IPS DF 6.9 (cell line): Measurements from ENCODE around the gene EID1.

ENCODE experiments used
- DNase-seq: peaks from one replicate; pipeline ENCODE4 v3.0.0-alpha.2; 2013; ENCODE audit warnings: low read depth, low spot score
- H3K27ac ChIP-seq: one replicate; pipeline ENCODE4 v1.5.1; 2013; ENCODE audit warnings: low read length, control low read depth
- H3K27me3 ChIP-seq: 2 replicates; pipeline ENCODE4 v1.6.1; 2013; ENCODE audit warnings: mild to moderate bottlenecking, low read length; ENCODE audit not compliant: control insufficient read depth, insufficient read depth
- H3K36me3 ChIP-seq: 2 replicates; pipeline ENCODE4 v1.6.1; 2013; ENCODE audit warnings: low read length; ENCODE audit not compliant: control insufficient read depth, insufficient read depth
- H3K4me1 ChIP-seq: 2 replicates; pipeline ENCODE4 v1.6.1; 2013; ENCODE audit warnings: low read length; ENCODE audit not compliant: control insufficient read depth, insufficient read depth
- H3K4me3 ChIP-seq: 2 replicates; pipeline ENCODE4 v1.5.1; 2013; ENCODE audit warnings: mild to moderate bottlenecking, low read length
- H3K9me3 ChIP-seq: 2 replicates; pipeline ENCODE4 v1.6.1; 2013; ENCODE audit warnings: low read length, inconsistent platforms; ENCODE audit not compliant: control insufficient read depth, insufficient read depth
- WGBS: extraction: QIAGEN DNeasy Blood & Tissue Kit; methylation state at CpG from one replicate; pipeline ENCODE4 v1.1.7; 2013; ENCODE audit warnings: mixed read lengths, missing lambda C conversion rate; ENCODE audit not compliant: insufficient read length, insufficient coverage; 5-methylcytosine and 5-hydroxymethylcytosine counted together

The EID1 gene

DNA sequence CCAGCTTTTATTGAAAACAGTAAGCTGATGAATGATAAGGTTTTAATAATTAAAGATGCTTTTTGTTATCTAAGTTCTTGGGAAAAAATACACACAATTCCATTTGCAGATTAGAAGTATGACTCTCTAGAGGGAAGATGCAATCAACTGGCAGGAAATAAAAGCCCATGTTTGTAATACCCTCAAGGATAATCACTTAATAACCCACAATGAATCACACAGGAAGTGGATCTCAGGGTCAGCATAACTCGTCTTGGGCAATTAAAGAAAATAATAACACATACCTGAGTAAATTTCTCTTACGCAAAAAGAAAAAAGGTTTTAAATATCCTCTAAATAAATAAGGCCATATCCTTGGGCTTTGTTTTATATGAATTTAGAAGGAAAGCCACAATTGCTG is 9.4 kb upstream of the EID1 start:
- H3K27me3 ChIP-seq: no peaks in the 10 kb centered on the region
- H3K27ac ChIP-seq: no peak overlapping the region
- DNase-seq: no peak
- H3K4me3 ChIP-seq: no peak overlapping the region
- H3K4me1 ChIP-seq: no peaks in the 10 kb centered on the region
- no peaks in the 10 kb centered on the region for H3K36me3 ChIP-seq
- no CpG with 5 or more reads among the region's 2 CpGs for WGBS
- no peaks in the 10 kb centered on the region for H3K9me3 ChIP-seq

DNA sequence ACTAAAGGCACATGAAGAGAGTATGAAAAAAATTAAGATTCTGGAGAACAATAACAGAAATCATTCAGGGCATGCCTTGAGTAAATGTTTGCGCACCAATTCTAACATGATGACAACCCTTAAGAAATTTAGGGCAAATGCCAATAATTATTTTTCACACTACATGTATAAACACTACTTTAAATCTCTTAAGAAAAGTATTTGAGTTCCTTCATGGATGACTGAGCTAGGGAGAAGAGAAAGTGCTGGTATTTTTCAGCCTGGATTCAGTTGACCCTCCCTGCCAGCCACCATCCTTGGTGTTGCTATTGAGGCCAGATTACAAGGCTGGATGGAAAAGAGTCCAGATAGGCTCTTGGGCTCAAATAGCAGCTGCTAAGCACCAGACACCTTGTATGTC is 8.0 kb upstream of the EID1 start:
- no CpG with 5 or more reads among the region's 1 CpG for WGBS
- H3K9me3 ChIP-seq: no peaks in the 10 kb centered on the region
- H3K4me1 ChIP-seq: no peaks in the 10 kb centered on the region
- no peak for DNase-seq
- no peaks in the 10 kb centered on the region for H3K27me3 ChIP-seq
- no peak overlapping the region for H3K4me3 ChIP-seq
- H3K36me3 ChIP-seq: no peaks in the 10 kb centered on the region
- H3K27ac ChIP-seq: no peak overlapping the region

GRCh38 chr15:48871542-48871941 is 6.4 kb upstream of the EID1 start:
- Histone ChIP-seq H3K27ac (no peak overlapping the region), H3K4me1 (no peaks in the 10 kb centered on the region), H3K9me3 (no peaks in the 10 kb centered on the region), H3K27me3 (no peaks in the 10 kb centered on the region), H3K4me3 (no peak overlapping the region), H3K36me3 (no peaks in the 10 kb centered on the region)
- DNase-seq: no peak

- no peak overlapping the region for H3K4me3 ChIP-seq
- H3K27ac ChIP-seq: no peak overlapping the region
- H3K9me3 ChIP-seq: no peaks in the 10 kb centered on the region
- no peaks in the 10 kb centered on the region for H3K4me1 ChIP-seq
- no peak for DNase-seq
- no CpG with 5 or more reads among the region's 2 CpGs for WGBS
- H3K36me3 ChIP-seq: no peaks in the 10 kb centered on the region
- no peaks in the 10 kb centered on the region for H3K27me3 ChIP-seq
Observed at GRCh38 chr15:48872632-48873031, 5.3 kb upstream of the EID1 start.

DNA sequence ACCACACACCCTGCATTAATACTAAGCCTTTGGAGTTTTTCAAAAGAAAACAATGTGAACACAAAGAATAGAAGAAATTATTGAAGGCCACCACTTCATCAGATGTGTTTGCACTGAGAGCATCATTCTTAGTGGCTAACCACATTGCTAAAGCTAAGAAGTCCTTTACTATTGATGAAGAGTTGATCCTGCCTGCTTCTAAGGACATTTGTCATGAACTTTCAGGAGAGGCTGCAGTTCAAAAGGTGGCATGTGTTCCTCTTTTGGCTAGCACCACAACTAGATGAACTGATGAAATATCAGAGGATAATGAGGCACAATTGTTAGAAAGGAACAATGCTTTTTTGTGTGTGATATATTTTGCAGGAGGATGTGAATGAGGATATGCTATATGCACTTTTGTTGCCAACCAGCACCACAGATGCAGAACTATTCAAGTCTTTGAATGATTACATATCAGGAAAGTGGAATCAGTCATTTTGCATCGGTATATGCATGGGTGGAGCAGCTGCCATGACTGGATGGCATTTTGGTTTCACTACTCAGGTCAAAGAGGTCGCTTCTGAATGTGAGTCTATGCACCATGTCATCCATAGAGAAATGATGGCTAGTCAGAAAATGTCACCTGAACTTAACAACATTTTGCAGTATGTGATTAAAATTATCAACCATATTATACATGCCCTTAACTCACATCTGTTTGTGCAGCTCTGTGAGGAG is 2.5 kb upstream of the EID1 start:
- Histone ChIP-seq H3K4me3 (no peak overlapping the region), H3K36me3 (no peaks in the 10 kb centered on the region), H3K27me3 (no peaks in the 10 kb centered on the region), H3K4me1 (no peaks in the 10 kb centered on the region), H3K9me3 (no peaks in the 10 kb centered on the region), H3K27ac (no peak overlapping the region)
- no peak for DNase-seq
- WGBS: no CpG with 5 or more reads among the region's 2 CpGs

GRCh38 chr15:48876057-48876456 is 1.9 kb upstream of the EID1 start:
- H3K4me3 ChIP-seq: no peak overlapping the region
- no peaks in the 10 kb centered on the region for H3K27me3 ChIP-seq
- H3K4me1 ChIP-seq: no peaks in the 10 kb centered on the region
- H3K36me3 ChIP-seq: no peaks in the 10 kb centered on the region
- DNase-seq: no peak
- H3K9me3 ChIP-seq: no peaks in the 10 kb centered on the region
- WGBS: no CpG with 5 or more reads among the region's 3 CpGs
- H3K27ac ChIP-seq: no peak overlapping the region

DNA sequence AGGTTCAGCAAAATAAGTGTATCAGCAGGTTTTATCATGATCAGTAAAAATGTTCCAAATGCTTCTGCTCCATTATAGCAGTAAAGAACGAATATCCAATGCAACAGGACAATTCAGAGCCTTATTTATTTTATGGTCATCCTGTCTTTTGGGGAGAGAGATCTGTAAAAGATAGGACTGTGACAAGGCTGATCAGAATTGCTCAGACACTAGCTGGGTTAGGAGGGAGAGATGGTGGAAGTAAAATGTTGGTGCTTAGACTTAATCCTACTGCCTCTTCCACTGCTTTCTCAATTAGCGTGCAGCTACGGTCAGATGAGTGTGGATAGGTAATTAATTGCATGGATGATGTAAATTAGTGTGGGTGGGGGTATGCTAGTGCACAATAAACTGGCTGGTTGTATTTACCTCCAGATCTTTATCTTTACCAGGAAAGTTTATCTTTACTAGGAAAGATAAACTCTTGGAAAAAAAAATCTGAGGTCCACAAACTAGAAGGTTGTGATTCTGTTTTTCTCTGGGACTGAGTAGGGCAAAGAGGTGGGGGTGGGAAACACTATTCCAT is 2.2 kb downstream of the EID1 start:
- no peak overlapping the region for H3K4me3 ChIP-seq
- no peaks in the 10 kb centered on the region for H3K27me3 ChIP-seq
- no CpG with 5 or more reads among the region's 3 CpGs for WGBS
- no peaks in the 10 kb centered on the region for H3K36me3 ChIP-seq
- no peaks in the 10 kb centered on the region for H3K9me3 ChIP-seq
- H3K4me1 ChIP-seq: no peaks in the 10 kb centered on the region
- DNase-seq: no peak
- no peak overlapping the region for H3K27ac ChIP-seq

DNA sequence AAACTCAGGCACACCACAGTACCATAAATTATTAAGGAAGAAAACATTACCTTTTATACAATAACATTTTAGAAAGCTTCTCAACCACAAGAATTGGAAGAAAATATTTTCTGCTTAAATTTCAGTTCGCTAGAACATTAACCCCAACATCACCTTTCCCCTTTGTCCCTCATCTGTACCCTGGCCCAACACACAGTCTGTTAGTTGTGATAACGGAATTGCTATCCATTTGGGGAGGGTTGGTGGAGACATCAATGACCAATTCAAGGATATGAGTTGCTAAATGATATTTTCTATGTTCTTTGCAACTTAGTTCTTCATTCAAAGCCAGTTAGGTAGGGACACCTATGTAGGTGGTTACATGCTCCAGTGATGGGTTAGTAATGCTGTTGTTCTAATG is 5.8 kb downstream of the EID1 start:
- no peak for DNase-seq
- no peaks in the 10 kb centered on the region for H3K9me3 ChIP-seq
- H3K27ac ChIP-seq: no peak overlapping the region
- no peaks in the 10 kb centered on the region for H3K27me3 ChIP-seq
- WGBS: no CpG with 5 or more reads among the region's 2 CpGs
- no peaks in the 10 kb centered on the region for H3K36me3 ChIP-seq
- H3K4me3 ChIP-seq: no peak overlapping the region
- no peaks in the 10 kb centered on the region for H3K4me1 ChIP-seq

GRCh38 chr15:48887144-48887543 is 9.2 kb downstream of the EID1 start:
- H3K27ac ChIP-seq: no peak overlapping the region
- H3K27me3 ChIP-seq: no peaks in the 10 kb centered on the region
- H3K4me1 ChIP-seq: no peaks in the 10 kb centered on the region
- no peak for DNase-seq
- H3K36me3 ChIP-seq: no peaks in the 10 kb centered on the region
- H3K4me3 ChIP-seq: no peak overlapping the region
- no peaks in the 10 kb centered on the region for H3K9me3 ChIP-seq
- no CpG with 5 or more reads among the region's 2 CpGs for WGBS

GRCh38 chr15:48888191-48888590 is 10.3 kb downstream of the EID1 start:
- Histone ChIP-seq H3K36me3 (no peaks in the 10 kb centered on the region), H3K27me3 (no peaks in the 10 kb centered on the region), H3K9me3 (no peaks in the 10 kb centered on the region), H3K27ac (no peak overlapping the region), H3K4me3 (no peak overlapping the region), H3K4me1 (no peaks in the 10 kb centered on the region)
- no CpG with 5 or more reads among the region's 4 CpGs for WGBS
- DNase-seq: no peak

GRCh38 chr15:48888836-48889235 is 10.9 kb downstream of the EID1 start:
- Histone ChIP-seq H3K4me3 (no peak overlapping the region), H3K27ac (no peak overlapping the region), H3K27me3 (no peaks in the 10 kb centered on the region), H3K9me3 (no peaks in the 10 kb centered on the region), H3K4me1 (no peaks in the 10 kb centered on the region), H3K36me3 (no peaks in the 10 kb centered on the region)
- no peak for DNase-seq
- no CpG with 5 or more reads among the region's 1 CpG for WGBS
